T-helper 2 cell treated with Interferon-gamma antibody and Interleukin-4, amounts not matched to agents 100 ng/mL and 5 ng/mL, for 36 hours (primary cell): ENCODE measurements around the gene KRTAP10-3. TPM values are rescaled to one million over a fixed set of nuclear protein-coding genes. Genes with fewer than 3 reads are reported as not detected.
"Not testable (repeated sequence)": the region's sequence is repeated elsewhere in the genome, so short reads cannot be mapped to it uniquely, and the experiment has no call there.

Experiments
- intact Hi-C: fragments of 100-400 bp; cut with micrococcal nuclease; formaldehyde crosslinking; loops from one replicate; pipeline ENCODE4 v1.15.1; 2023
- total RNA-seq: library from RNA; stranded (reverse); gene quantifications from 2 replicates; pipeline ENCODE4 v1.2.3, GENCODE V29; 2022

Gene KRTAP10-3
- total RNA-seq, 1 donor from 2014 or later, result not detected

DNA sequence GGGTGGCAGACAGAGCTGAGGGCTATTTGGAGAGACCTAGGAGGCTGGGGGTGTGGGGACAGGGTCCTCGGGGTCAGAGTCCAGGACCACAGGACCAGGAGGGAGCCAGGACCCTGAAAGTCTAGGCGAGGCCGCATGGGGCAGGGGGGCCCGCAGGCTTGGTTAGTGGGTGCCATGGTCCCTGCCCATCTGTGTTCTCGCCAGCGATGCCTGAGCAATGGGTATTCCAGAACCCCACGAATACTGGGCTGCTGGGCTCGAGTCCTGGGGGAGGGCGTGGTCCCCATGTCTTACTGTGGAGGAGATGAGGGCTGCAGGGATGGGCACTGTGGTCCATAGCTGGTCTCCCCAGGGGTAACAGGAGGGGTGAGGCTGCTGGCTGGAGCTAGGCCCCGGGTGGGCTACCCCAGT lies 31.7 kb upstream of the KRTAP10-3 start:
- intact Hi-C loops, result no loop called here

DNA sequence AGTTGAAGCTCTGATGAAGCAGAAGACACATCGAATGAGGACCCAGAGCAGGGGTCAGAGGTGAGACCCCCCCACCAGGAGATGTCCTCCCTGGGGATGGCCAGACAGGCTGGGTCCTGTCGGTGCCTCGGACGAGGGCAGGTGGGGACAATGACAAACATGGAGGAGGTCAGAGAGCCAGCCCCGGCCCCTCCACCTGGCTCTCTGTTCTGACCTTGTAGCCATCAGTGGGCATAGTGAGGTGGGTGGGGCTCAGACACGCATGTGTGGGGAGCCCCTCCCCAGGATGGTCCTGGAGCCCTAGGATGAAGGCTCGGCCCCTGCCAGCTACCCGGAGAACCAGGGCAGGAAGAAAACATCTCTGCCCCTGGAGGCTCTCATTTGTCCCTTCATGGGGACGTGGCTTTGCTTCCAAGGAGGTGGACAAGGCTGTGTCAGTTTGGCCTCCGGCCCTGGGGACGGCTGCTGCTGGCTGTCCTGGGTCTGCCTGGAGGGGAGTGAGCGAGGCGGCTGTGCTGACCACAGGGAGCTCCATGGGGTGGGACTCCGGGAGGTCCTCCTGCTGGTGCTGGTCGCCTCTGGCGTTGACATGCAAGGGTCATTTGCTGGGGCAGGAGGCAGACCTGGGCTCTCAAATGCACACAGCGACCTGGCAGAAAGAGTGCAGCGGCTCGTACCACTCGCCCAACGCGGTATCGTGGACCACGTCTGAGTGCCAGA lies 31.2 kb upstream of the KRTAP10-3 start:
- intact Hi-C loops, result no loop called here

DNA sequence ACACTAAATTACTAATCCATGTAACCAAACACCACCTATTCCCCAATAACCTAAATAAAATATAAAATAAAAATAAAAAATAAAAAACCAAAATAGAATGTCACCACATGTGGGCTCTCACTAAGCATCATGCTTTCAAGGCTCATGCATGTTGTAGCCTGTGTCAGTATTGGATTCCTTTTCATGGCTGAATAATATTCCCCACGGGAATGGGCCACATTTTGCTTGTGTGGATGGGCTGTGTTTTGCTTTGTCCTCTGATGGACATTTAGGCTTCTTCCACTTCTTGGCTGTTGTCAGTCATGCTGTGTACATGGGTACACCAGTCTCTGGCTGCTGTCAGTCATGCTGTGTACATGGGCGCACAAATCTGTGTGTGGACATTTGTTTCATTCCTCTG lies 30.5 kb upstream of the KRTAP10-3 start:
- intact Hi-C loops, result no loop called here

DNA sequence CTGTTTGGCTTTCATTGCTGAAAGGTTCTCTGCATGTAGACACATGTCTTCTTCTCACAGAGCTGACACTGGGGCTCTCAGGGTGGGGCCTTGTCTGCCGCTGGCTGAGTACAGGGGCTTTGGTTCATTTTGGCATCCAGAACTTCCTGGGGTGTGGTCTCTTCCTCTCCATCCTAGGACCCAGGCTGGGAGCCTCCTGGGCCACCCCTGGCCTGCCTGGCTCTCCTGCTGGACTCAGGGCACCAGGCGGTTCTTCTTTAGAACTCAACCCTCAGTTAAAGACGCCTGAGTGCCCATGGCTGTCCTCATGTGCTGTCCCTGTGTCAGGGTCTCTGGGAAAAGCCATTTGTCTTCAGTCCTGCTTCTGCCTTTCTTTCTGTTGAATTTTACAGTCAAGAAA lies 27.3 kb upstream of the KRTAP10-3 start:
- intact Hi-C loops, result no loop called here

DNA sequence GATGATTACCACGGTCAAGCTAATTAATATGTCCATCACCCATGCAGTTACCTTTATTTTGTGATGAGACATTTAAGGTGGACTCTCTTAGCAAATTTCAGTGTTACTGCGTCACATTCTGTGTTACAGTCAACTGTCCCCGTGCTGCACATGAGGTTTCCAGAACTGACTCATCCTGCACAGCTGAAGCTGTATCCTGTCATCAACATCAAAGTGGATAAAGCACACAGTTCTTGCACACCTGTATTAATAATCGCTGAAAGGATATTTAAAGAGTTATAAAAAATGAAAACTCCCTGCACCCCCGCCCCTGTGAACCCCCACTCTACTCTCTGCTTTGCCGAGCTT lies 25.2 kb upstream of the KRTAP10-3 start:
- intact Hi-C loops, result no loop called here

DNA sequence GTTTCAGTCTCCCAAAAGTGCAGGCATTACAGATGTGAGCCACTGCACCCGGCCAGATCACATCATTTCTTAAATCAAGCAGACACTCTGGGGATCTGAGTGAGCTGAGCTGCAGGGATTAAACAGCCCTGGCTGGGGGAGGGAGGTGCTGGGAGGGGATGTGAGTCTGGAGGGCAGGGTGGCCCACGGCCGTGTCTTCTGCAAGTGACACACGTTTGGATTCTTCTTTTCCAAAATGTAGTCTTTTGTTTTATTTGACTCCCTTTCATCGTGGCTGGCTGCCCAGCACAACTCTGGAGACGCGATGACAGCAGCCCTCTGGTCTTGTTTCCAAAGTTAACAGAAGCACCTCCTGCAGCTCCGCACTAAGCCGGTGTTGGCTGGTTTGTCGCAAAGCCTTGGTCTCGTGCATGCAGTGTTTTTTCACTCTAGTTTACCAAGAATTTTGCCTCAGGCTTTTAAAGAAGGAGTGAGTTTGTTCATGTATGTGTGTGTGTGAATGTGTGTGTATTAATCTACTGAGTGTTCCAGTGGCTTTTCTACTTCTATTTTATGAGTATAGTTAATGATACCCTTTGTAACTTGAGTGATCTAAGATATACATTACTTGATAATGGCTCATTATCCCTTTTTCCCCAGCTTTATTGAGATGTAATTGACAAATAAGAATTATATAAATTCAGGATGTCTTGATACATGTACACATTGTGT lies 24.6 kb upstream of the KRTAP10-3 start:
- intact Hi-C loops, result no loop called here

DNA sequence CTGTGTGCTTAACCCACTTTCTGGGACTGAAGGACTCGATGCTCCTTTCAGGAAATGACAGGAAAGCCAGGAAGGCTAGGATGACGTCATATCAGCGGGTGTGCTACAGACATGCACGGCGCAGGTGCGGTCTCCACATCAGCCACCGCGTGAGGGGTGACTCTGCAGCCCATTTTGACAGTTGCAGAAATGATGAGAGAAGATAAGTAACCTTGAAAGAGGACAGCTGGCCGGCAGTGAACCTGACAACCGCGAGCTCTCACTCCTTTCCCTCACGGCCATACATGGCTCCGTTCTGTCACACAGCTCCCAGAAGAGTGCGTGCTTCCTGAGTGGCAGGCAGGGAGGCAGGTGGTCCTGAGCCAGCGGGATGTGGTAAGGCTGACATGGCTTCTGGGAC lies 23.5 kb upstream of the KRTAP10-3 start:
- intact Hi-C loops, result no loop called here

DNA sequence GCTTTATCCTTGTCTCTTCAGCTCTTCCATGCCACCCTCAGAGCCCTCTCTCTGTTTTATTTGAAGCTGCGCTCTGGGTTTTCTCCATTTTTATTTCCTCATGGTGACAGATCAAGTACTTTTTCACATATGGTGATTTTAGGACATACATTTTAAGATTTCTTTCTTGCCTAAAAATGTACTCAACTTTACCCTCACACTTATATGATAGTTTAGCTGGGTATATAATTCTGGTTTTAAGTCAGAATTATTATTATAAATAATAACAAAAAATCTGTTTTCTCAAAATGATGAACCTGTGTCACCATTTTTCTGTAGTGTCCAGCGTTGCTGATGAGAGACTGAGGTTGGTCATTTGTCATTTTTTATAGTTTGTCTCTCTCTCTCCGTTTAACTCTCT lies 22.6 kb upstream of the KRTAP10-3 start:
- intact Hi-C loops, result no loop called here

DNA sequence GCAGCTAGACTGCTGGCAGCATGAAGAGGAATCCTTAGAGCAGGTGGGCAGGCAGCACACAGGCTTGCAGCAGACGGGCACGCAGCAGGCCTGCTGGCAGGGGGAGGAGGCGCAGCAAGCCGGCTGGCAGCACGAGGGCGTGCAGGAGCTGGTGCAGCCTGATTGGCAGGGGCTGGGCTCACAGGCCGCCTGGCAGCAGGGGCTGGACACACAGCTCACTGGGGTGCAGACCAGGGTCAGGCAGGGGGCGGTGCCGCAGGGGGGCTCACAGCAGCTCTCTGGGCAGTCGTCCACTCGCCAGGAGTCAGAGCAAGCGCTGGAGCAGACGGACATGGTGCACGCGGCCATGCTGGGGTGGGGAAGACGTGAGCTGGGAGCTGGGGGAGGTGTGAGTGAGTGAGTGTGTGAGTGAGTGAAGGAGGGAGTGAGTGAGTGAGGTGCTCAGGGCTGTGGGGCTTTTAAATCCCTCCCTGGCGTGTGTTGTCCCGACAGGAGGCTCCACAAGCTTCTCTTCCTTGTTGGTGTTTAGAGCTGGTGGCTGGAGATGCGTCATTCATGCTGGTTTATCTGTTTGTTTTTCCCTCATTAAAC lies 21.7 kb upstream of the KRTAP10-3 start, which contains the start of gene KRTAP10-5:
TSS of gene KRTAP10-5 (minus strand) at position 374 of the 591 bp plus-strand sequence. CDS start at position 348, 26 bp downstream.
- intact Hi-C loops, result not testable (repeated sequence)

DNA sequence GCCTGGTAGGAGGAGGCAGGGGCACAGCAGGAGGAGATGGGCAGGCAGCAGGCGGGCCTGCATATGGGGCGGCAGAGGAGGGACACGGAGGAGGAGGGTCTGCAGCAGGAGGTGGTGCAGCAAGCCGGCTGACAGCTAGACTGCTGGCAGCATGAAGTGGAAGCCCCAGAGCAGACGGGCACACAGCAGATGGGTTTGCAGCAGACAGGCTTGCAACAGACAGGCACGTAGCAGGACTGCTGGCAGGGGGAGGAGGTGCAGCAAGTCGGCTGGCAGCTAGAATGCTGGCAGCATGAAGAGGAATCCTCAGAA lies 21.2 kb upstream of the KRTAP10-3 start:
- intact Hi-C loops, result no loop called here

DNA sequence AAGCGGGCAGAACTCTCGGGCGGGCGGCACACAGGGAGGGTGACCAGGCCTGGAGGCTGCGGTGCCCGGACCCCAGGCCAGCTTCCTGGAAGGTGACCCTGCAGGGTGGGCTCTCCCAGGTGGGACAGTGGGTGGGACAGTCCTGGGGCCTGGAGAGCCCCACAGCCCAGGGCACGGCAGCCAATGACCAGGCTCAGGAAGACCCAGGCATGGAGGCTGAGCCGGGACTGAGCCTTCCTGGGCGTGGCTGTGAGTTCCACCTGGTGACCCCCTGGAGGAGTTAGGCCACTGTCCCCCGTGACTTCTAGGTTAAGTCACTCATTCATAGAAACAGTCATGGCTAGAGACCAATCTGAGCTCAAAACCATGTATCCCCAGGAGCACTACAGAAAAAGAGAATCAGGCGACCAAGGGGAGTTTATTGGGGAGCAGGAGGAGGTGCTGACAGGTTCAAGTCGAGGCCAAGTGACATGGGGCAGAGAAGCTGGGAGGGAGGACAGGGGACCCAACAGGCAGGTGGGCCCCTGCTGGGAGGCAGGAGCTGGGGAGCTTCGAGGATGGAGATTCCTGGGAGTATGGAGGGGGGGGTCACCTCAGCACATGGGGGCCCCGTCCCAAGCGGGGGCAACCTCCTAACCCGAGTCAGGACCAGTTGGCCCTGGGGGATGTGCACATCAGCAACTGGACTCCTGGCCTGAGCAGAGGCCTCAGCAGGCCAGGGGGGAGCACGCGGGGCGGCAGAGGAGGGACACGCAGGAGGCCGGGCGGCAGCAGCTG lies 20.6 kb upstream of the KRTAP10-3 start:
- intact Hi-C loops, result no loop called here

DNA sequence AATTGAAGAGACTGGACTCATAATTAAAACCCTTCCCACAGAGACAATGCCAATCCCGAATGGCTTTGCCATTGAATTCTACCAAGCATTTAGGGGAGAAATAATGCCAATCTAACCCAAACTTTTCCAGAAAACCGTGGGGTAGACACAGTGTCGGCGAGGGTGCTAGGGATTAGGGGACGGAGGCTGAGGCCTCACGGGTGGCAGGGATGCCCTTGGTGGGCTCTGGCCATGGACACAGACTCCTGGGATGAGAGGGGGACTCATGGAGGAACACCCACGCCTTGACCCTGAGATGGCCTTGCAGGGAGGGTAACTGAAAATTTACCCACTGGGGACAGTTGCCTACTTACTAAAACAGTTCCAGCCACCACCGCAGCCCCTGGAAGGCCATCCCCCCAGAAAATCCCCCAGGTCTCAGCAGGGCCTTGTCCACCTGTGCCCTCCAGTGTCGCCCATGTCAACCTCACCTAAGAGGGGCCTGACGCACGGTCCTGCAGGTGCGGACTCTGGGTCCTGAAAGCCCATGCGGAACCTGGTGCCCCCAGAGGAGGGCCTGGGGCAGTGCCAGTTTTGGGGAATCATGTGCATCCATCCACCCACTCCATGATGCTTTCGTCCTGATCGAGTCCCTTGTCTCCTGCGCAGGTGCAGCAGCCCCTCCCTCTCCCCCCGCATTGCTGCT lies 19.9 kb upstream of the KRTAP10-3 start:
- intact Hi-C loops, result no loop called here

DNA sequence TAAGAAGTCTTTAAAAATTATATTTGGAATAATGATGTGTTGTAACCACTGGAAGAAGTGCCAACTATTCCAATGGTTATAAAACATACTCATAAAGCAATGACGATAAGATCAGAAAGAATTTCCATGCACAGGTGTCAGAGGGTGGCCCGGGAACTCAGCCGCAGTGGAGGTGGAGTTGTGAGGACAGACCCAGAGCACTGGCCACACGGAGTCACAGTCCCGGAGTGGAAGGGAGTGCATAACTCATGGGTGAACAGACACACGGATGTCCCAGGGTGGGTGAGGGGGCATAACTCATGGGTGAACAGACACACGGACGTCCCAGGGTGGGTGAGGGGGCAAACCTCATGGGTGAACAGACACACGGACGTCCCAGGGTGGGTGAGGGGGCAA lies 17.4 kb upstream of the KRTAP10-3 start:
- intact Hi-C loops, result no loop called here

DNA sequence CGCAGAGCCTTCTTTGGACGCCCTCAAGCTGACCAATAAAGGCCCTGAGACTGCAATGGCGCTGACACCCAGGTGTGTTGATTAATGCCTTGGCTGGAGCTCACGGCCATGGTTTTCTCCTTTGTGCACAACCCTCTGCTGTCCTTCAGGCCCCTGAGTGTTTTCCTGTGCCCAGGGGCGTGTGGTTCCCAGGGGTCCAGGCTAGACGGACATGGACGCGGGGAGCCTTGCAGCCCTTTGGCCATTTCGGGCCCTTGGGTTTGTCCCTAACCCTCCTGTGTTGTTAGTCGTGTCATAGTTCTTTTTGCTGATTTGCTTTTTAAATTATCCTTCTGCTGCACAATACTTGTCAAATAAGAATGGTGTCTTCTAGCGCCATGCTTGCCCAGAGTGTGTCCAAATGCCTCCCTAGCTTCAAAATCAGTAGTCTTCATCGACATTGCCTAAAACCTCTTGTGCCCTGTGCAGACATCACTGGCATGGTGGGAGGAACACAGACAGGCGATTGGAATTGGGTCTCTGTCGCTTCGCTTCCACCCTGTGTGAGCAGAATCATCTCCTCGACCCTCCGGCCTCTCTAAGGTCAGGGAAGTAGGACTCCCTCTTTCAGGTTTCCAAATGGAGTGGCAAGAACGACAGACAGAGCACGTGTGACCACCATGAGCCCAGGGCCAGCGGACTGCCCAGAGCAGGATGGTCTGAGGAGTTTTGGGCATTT lies 16.9 kb upstream of the KRTAP10-3 start:
- intact Hi-C loops, result no loop called here

DNA sequence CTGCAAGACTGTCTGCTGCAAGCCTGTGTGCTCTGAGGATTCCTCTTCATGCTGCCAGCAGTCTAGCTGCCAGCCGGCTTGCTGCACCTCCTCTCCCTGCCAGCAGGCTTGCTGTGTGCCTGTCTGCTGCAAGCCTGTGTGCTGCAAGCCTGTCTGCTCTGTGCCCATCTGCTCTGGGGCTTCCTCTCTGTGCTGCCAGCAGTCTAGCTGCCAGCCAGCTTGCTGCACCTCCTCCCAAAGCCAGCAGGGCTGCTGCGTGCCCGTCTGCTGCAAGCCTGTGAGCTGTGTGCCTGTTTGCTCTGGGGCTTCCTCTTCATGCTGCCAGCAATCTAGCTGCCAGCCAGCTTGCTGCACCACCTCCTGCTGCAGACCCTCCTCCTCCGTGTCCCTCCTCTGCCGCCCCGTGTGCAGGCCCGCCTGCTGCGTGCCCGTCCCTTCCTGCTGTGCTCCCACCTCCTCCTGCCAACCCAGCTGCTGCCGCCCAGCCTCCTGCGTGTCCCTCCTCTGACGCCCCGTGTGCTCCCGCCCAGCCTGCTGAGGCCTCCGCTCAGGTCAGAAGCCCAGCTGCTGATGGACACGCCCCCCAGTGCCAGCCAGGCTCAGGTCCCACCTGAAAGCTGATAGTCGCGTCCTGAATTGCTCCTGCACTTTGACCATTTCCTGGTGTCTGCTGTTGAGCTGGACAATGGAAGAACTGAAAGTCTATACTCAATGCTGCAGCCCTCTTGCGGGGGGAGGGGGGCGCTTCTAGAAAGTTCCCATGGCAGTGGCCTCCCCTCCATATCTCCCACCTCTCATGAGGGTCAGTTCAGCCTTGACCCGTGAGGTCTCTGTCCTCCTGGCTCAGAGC lies 16.1 kb upstream of the KRTAP10-3 start:
- intact Hi-C loops, result no loop called here

DNA sequence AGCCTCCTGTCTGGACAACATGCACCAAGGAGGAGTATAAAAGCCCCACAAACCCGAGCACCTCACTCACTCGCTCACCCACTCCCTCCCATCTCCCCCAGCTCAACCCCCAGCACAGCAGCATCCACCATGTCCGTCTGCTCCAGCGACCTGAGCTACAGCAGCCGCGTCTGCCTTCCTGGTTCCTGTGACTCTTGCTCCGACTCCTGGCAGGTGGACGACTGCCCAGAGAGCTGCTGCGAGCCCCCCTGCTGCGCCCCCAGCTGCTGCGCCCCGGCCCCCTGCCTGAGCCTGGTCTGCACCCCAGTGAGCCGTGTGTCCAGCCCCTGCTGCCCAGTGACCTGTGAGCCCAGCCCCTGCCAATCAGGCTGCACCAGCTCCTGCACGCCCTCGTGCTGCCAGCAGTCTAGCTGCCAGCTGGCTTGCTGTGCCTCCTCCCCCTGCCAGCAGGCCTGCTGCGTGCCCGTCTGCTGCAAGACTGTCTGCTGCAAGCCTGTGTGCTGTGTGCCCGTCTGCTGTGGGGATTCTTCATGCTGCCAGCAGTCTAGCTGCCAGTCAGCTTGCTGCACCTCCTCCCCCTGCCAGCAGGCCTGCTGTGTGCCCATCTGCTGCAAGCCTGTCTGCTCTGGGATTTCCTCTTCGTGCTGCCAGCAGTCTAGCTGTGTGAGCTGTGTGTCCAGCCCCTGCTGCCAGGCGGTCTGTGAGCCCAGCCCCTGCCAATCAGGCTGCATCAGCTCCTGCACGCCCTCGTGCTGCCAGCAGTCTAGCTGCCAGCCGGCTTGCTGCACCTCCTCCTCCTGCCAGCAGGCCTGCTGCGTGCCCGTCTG lies 15.2 kb upstream of the KRTAP10-3 start, which contains the start of gene KRTAP10-4:
TSS of gene KRTAP10-4 (plus strand) at position 100 of the 827 bp plus-strand sequence. CDS start at position 130, 30 bp downstream.
- intact Hi-C loops, result not testable (repeated sequence)

DNA sequence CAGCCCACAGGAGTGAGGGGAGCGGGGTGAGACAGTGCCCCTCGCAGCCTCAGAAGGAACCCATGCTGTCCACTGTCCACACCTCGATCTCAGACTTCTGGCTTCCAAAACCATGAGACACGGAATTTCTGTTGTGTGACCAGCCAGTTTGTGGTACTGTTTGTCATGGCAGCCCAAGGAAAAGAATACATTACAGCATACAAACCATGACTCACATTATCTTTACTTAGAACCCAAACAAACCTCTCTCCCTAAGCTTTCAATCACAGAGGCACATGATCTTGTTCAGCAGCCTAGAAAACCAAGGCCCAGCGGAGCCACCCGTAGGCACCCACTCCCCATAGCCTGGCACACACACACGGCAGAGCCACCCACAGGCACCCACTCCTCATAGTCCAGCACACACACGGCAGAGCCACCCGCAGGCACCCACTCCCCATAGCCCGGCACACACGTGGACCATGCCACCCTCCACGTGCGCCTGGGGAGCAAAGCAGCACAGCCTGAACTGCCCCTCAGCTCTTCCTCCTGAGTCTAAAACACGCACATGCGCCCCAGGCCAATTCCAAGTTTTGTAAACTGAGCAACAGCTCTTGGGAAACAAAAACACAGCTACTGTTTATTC lies 14.5 kb upstream of the KRTAP10-3 start:
- intact Hi-C loops, result no loop called here
